Endodermal cell (in vitro differentiated cells): Measurements from ENCODE around the gene TKT. TPM values are rescaled to one million over a fixed set of nuclear protein-coding genes. Genes with fewer than 3 reads are reported as not detected.

Source experiments
- DNase-seq: peaks from one replicate; pipeline ENCODE4 v3.0.0-alpha.2; 2017
- H3K27ac ChIP-seq: 2 replicates; pipeline ENCODE4 v1.5.1; 2013; ENCODE audit warnings: mild to moderate bottlenecking, low read depth, low read length, moderate library complexity
- H3K27me3 ChIP-seq: 2 replicates; pipeline ENCODE4 v1.6.1; 2013; ENCODE audit warnings: mild to moderate bottlenecking, low read length, moderate library complexity; ENCODE audit not compliant: insufficient read depth, control insufficient read depth, poor library complexity, severe bottlenecking
- H3K36me3 ChIP-seq: 2 replicates; pipeline ENCODE4 v1.7.0; 2013; ENCODE audit warnings: mild to moderate bottlenecking, low read length, moderate library complexity; ENCODE audit not compliant: control insufficient read depth, insufficient read depth
- H3K4me1 ChIP-seq: one replicate; pipeline ENCODE4 v1.7.0; 2013; ENCODE audit warnings: low read length; ENCODE audit not compliant: control insufficient read depth, insufficient read depth
- H3K4me3 ChIP-seq: 2 replicates; pipeline ENCODE4 v1.5.1; 2013; ENCODE audit warnings: mild to moderate bottlenecking, low read length, moderate library complexity
- H3K9ac ChIP-seq: 2 replicates; pipeline ENCODE4 v1.6.1; 2013; ENCODE audit warnings: mild to moderate bottlenecking, low read length, moderate library complexity; ENCODE audit not compliant: poor library complexity, severe bottlenecking; ENCODE audit errors: extremely low read depth
- H3K9me3 ChIP-seq: 2 replicates; pipeline ENCODE4 v1.6.1; 2013; ENCODE audit warnings: mild to moderate bottlenecking, low read length, moderate library complexity; ENCODE audit not compliant: control insufficient read depth
- H3K27ac Mint-ChIP-seq: 2 replicates; pipeline ENCODE4 v1.8.0; 2020; ENCODE audit warnings: mixed read lengths
- H3K27me3 Mint-ChIP-seq: 2 replicates; pipeline ENCODE4 v1.8.0; 2021; ENCODE audit warnings: mild to moderate bottlenecking, mixed read lengths; ENCODE audit not compliant: insufficient read depth
- H3K36me3 Mint-ChIP-seq: 2 replicates; pipeline ENCODE4 v1.8.0; 2020; ENCODE audit warnings: low read depth, mixed read lengths
- H3K4me1 Mint-ChIP-seq: 2 replicates; pipeline ENCODE4 v1.8.0; 2020; ENCODE audit warnings: mixed read lengths
- H3K4me3 Mint-ChIP-seq: 2 replicates; pipeline ENCODE4 v1.8.0; 2020; ENCODE audit warnings: mild to moderate bottlenecking, moderate library complexity, mixed read lengths
- H3K9me3 Mint-ChIP-seq: 2 replicates; pipeline ENCODE4 v1.8.0; 2020; ENCODE audit warnings: mild to moderate bottlenecking, mixed read lengths
- CTCF ChIP-seq: fragments of 200-600 bp; sonication (generic); conservative IDR thresholded peaks from 2 replicates; pipeline ENCODE4 v1.5.0; 2021; ENCODE audit warnings: antibody characterized with exemption, mild to moderate bottlenecking
- WGBS, 2 experiments: methylation state at CpG; one replicate each; pipeline versions ENCODE4 v1.1.5 to v1.1.7; 2013; ENCODE audit warnings: missing lambda C conversion rate in 2 of 2, mixed read lengths in 1 of 2; ENCODE audit not compliant: insufficient coverage in 1 of 2, insufficient read length in 1 of 2; 5-methylcytosine and 5-hydroxymethylcytosine counted together
- total RNA-seq, 2 donors: library from RNA; stranded (reverse); fragmentation: NEBNext Ultra II Directional in 1 of 2; extraction: Animal tissue kit (Norgen Biotek cat#: 25700) in 1 of 2; gene quantifications; 2 replicates in 1 of 2; 3 replicates in 1 of 2; pipeline ENCODE4 v1.2.1, GENCODE V29; 2021

Gene TKT
- total RNA-seq, 2 donors from 2014 or later, result 373 to 472 TPM

DNA sequence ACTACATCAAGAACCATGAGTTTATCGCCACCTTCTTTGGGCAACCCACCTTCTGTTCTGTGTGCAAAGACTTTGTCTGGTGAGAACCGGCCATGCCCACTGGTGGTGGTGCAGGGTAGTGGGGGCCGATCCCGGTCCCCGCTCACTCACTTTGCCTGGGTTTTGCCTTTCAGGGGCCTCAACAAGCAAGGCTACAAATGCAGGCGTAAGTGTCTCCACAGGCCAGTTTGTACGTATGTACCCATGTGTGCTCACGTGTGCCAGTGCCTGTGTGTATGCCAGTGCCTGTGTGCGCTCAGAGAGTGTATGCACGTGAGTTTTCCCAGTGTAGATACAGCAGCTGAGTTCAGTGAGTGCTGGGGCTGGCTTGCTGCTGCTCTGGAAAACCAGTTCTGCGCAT lies 74.3 kb downstream of the TKT start:
- peaks cover 29% of the 10 kb centered on the region for H3K36me3 Mint-ChIP-seq
- H3K4me3 ChIP-seq, result no peak overlapping the region
- no peaks in the 10 kb centered on the region for H3K27me3 ChIP-seq
- H3K4me3 Mint-ChIP-seq, result no peak overlapping the region
- no peaks in the 10 kb centered on the region for H3K4me1 Mint-ChIP-seq
- no peak for DNase-seq
- H3K27me3 Mint-ChIP-seq, result no peaks in the 10 kb centered on the region
- H3K9me3 ChIP-seq, result no peaks in the 10 kb centered on the region
- no peaks in the 10 kb centered on the region for H3K4me1 ChIP-seq
- peak; percentile 25 for TF ChIP-seq CTCF
- H3K9ac ChIP-seq, result no peak overlapping the region
- WGBS, 2 experiments, result 94 to 100% methylated on average over 10 to 11 of the region's 11 CpGs
- peaks cover 6% of the 10 kb centered on the region for H3K36me3 ChIP-seq
- no peak overlapping the region for H3K27ac ChIP-seq
- H3K9me3 Mint-ChIP-seq, result no peaks in the 10 kb centered on the region
- no peak overlapping the region for H3K27ac Mint-ChIP-seq

DNA sequence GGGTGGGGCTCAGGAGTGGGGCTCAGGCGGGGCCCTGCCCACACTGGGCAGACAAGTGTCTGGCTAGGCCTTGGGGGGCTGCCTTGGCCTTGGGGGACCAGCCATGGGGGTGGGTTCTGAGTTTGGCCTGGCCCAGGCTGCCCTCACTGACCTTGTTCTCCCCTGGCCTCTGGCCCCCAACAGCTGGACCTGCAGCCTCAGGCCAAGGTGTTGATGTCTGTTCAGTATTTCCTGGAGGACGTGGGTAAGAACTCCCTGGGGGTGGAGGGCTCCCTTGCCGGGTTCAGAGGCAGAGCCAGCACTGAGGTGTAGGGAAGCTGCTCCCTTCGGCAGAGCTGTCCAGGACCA lies 74.8 kb downstream of the TKT start:
- no peaks in the 10 kb centered on the region for H3K4me1 ChIP-seq
- peaks cover 6% of the 10 kb centered on the region for H3K36me3 ChIP-seq
- Mint-ChIP-seq H3K4me3 (no peak overlapping the region), H3K4me1 (no peaks in the 10 kb centered on the region), H3K27me3 (no peaks in the 10 kb centered on the region), H3K9me3 (no peaks in the 10 kb centered on the region), H3K36me3 (peaks cover 25% of the 10 kb centered on the region), H3K27ac (no peak overlapping the region)
- no peak for DNase-seq
- no peak for TF ChIP-seq CTCF
- no peak overlapping the region for H3K4me3 ChIP-seq
- H3K27ac ChIP-seq, result no peak overlapping the region
- H3K9ac ChIP-seq, result no peak overlapping the region
- no peaks in the 10 kb centered on the region for H3K27me3 ChIP-seq
- 80 to 100% methylated on average over 1 to 4 of the region's 4 CpGs for WGBS, 2 experiments
- H3K9me3 ChIP-seq, result no peaks in the 10 kb centered on the region

DNA sequence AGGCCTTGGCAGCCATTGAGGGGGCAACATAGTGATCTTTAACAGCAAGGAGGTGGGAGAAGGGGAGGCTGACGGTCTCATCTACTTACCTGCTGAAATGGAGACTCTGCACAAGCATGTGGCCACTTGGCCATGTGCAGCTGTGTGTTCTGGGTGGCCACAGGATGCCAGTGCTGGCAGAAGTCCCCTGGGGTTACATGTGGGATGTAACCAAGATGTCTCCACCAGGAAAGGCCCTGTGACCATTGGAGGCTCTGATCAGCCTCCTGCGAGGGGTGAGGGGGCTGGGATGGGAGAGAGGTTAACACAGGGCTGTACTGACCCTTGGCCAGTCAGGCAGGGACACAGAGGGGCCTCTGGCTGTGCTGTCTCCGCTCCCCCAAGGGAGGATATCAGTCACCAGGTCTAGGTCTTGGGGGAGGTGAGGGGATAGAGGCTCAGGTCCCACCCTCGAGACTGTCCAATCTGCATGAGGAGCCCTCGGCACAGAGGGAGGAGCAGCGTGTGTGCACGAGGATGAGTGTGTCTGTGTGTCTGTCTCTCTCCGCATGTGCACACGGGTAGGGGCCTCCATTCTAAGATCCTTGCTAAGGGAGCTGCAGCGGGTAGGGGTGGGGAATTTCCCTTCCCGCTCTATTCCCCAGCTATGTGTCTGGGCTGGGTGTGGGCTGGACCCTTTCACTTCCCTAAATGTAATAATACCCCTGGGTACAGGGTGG lies 75.4 kb downstream of the TKT start:
- Mint-ChIP-seq H3K4me3 (no peak overlapping the region), H3K27me3 (no peaks in the 10 kb centered on the region), H3K4me1 (no peaks in the 10 kb centered on the region), H3K27ac (no peak overlapping the region), H3K9me3 (no peaks in the 10 kb centered on the region), H3K36me3 (peaks cover 22% of the 10 kb centered on the region)
- H3K9me3 ChIP-seq, result no peaks in the 10 kb centered on the region
- no peak overlapping the region for H3K4me3 ChIP-seq
- TF ChIP-seq CTCF, result no peak
- H3K27ac ChIP-seq, result no peak overlapping the region
- DNase-seq, result no peak
- H3K36me3 ChIP-seq, result peaks cover 6% of the 10 kb centered on the region
- H3K4me1 ChIP-seq, result no peaks in the 10 kb centered on the region
- WGBS, 2 experiments, result 95 to 97% methylated on average over 8 to 11 of the region's 11 CpGs
- no peak overlapping the region for H3K9ac ChIP-seq
- H3K27me3 ChIP-seq, result no peaks in the 10 kb centered on the region
